ENCODE results near the gene SLC4A1AP. TPM values are rescaled to one million over a fixed set of nuclear protein-coding genes. Genes with fewer than 3 reads are reported as not detected.

SLC4A1AP gene
- polyA plus RNA-seq, 1 of the 3 experiments (the other 2 are of a cell fraction): 9.4 TPM

GRCh38 chr2:27705851-27706622 is 42.3 kb downstream of the SLC4A1AP start:
- H3K4me1 ChIP-seq (ENCODE audit: control insufficient read depth in 1 of 2, insufficient read depth in 2 of 2, low read depth in 1 of 2, low read length in 1 of 2): peaks cover 10 to 16% of the 10 kb centered on the region in 2 experiments; a peak in 3 of 4 replicates
- no peaks in the 10 kb centered on the region for H3K36me3 ChIP-seq (replicated peaks in 1 of 2; ENCODE audit: control insufficient read depth in 1 of 2, insufficient read depth in 2 of 2, low read length in 1 of 2)
- no peak overlapping the region for H3K4me3 ChIP-seq (ENCODE audit: low read depth in 2 of 2, low read length in 1 of 2)
- H4K20me1 ChIP-seq (ENCODE audit: insufficient read depth): no peaks in the 10 kb centered on the region
- H3K27me3 ChIP-seq (ENCODE audit: insufficient read depth): no peaks in the 10 kb centered on the region
- peak overlapping the region; percentile 26 for H3K9ac ChIP-seq
- H3K4me2 ChIP-seq: peak overlapping the region; percentile 3; the same call in 1 of the 2 replicates
- peaks cover 24% of the 10 kb centered on the region for H3F3A ChIP-seq (replicated peaks; ENCODE audit: insufficient read depth)
- 66% methylated on average over 4 of the region's 4 CpGs for WGBS (ENCODE audit: low lambda C conversion rate)
- H3K9me2 ChIP-seq: no peaks in the 10 kb centered on the region
- H3K79me2 ChIP-seq (ENCODE audit: insufficient read depth): no peaks in the 10 kb centered on the region
- POLR2A ChIA-PET: interaction anchor here (0.6 to 0.8 kb wide), 2 partner anchors 23 to 656 kb away, joined by 3 read pairs; no protein-coding TSS in a partner anchor
- no peak for DNase-seq
- peak overlapping the region in 1 of 2 experiments; percentile 79; a peak in 2 of 4 replicates for H3K27ac ChIP-seq (ENCODE audit: low read depth in 2 of 2, low read length in 1 of 2)
- 0 out of 2 replicates have a peak overlapping the region, but pooled peaks have one; percentile 1 for H2AFZ ChIP-seq (ENCODE audit: low read depth)
- CTCF ChIA-PET: interaction anchor here (0.6 to 18.8 kb wide), 8 partner anchors 18 to 685 kb away, joined by 3 to 333 read pairs (median 24); partner anchors contain the start of gene FOSL2
- H3K9me3 ChIP-seq: no peaks in the 10 kb centered on the region
- TF ChIP-seq GATA2 (CRISPR knock-in tag; IDR thresholded peaks at IDR 0.05) (no peak), EP300 (IDR thresholded peaks at IDR 0.05; ENCODE audit: borderline replicate concordance in 1 of 2, low read depth in 1 of 2, low read length in 1 of 2) (peak in 1 of 2 experiments; percentile 82; a peak in 2 of 4 replicates), FOXM1 (IDR thresholded peaks at IDR 0.05; ENCODE audit: low read depth) (no peak), TCF12 (IDR thresholded peaks at IDR 0.05) (peak; percentile 85), FOXJ3 (CRISPR knock-in tag; IDR thresholded peaks at IDR 0.05) (no peak), USF2 (IDR thresholded peaks at IDR 0.05; ENCODE audit: borderline replicate concordance, low read depth, low read length) (no peak), MEF2A (IDR thresholded peaks at IDR 0.05; ENCODE audit: borderline replicate concordance, low read depth) (peak; percentile 52; the same call in 1 of the 2 replicates), FOSL2 (IDR thresholded peaks at IDR 0.05; ENCODE audit: borderline replicate concordance, low read depth) (peak; percentile 59; the same call in 1 of the 2 replicates), PBX3 (IDR thresholded peaks at IDR 0.05) (peak; percentile 69), RXRA (IDR thresholded peaks at IDR 0.05; ENCODE audit: borderline replicate concordance, low read depth) (no peak; the same call in 1 of the 2 replicates), GABPA (IDR thresholded peaks at IDR 0.05; ENCODE audit: low read depth) (no peak), NFIC (IDR thresholded peaks at IDR 0.05; ENCODE audit: borderline replicate concordance) (peak; percentile 97), TAF1 (IDR thresholded peaks at IDR 0.05; ENCODE audit: borderline replicate concordance, low read depth, low read length) (no peak), ZBTB33 (IDR thresholded peaks at IDR 0.05; ENCODE audit: borderline replicate concordance, low read depth) (0 out of 2 replicates have a peak, but pooled peaks have one; percentile 29), YY1 (IDR thresholded peaks at IDR 0.05; ENCODE audit: low read depth) (no peak), EZH2phosphoT487 (IDR thresholded peaks at IDR 0.05; ENCODE audit: borderline replicate concordance, low read depth) (no peak), POLR2AphosphoS5 (IDR thresholded peaks at IDR 0.05; ENCODE audit: low read depth, low read length) (peak; percentile 44; the same call in 1 of the 2 replicates), CTCF (IDR thresholded peaks at IDR 0.05) (peak; percentile 19; the same call in 1 of the 2 replicates), JUND (IDR thresholded peaks at IDR 0.05) (peak; percentile 71), MXI1 (IDR thresholded peaks at IDR 0.05; ENCODE audit: low read depth, low read length) (no peak), REST (IDR thresholded peaks at IDR 0.05; ENCODE audit: low read depth, low read length) (no peak; the same call in none of the 2 replicates), ELF1 (IDR thresholded peaks at IDR 0.05) (0 out of 2 replicates have a peak, but pooled peaks have one; percentile 28)

All from SK-N-SH (cell line).